Lung (tissue), 12 donors: ENCODE data around the gene FOXD2. TPM values are rescaled to one million over a fixed set of nuclear protein-coding genes. Genes with fewer than 3 reads are reported as not detected.
"Not testable (repeated sequence)": the region's sequence is repeated elsewhere in the genome, so short reads cannot be mapped to it uniquely, and the experiment has no call there.

ENCODE experiments used
- ATAC-seq: fragments of 200-7000 bp; cut with Tn5 transposase; one replicate; pipeline ENCODE4 v1.9.1; 2020; ENCODE audit warnings: moderate number of reproducible peaks; ENCODE audit not compliant: insufficient read depth, low FRiP score
- DNase-seq, 3 donors: peaks; one replicate each; pipeline ENCODE4 v3.0.0-alpha.2; 2013 to 2017
- H3K27ac ChIP-seq, 2 donors: one replicate each; pipeline ENCODE4 v1.5.1; 2013; ENCODE audit warnings: mild to moderate bottlenecking in 2 of 2, moderate library complexity in 2 of 2, control low read depth in 1 of 2, inconsistent platforms in 1 of 2, low read depth in 1 of 2, low read length in 1 of 2
- H3K27me3 ChIP-seq, 3 donors: one replicate each; pipeline ENCODE4 v1.5.1; 2013; ENCODE audit warnings: low read length in 2 of 3; ENCODE audit not compliant: control insufficient read depth in 3 of 3, insufficient read depth in 3 of 3
- H3K36me3 ChIP-seq, 4 donors: one replicate each; pipeline ENCODE4 v1.5.1; 2013; ENCODE audit warnings: low read length in 4 of 4, mild to moderate bottlenecking in 1 of 4, moderate library complexity in 1 of 4; ENCODE audit not compliant: control insufficient read depth in 4 of 4, insufficient read depth in 4 of 4
- H3K4me1 ChIP-seq, 5 donors: one replicate each; pipeline ENCODE4 v1.5.1; 2013; ENCODE audit warnings: low read length in 5 of 5, mild to moderate bottlenecking in 2 of 5, moderate library complexity in 1 of 5; ENCODE audit not compliant: control insufficient read depth in 5 of 5, insufficient read depth in 5 of 5
- H3K4me3 ChIP-seq: one replicate; pipeline ENCODE4 v1.5.1; 2013; ENCODE audit warnings: mild to moderate bottlenecking, control low read depth, moderate library complexity
- H3K9ac ChIP-seq, 2 donors: one replicate each; pipeline ENCODE4 v1.5.1; 2013; ENCODE audit warnings: low read length in 2 of 2, control low read depth in 1 of 2; ENCODE audit not compliant: insufficient read depth in 1 of 2
- H3K9me3 ChIP-seq, 4 donors: one replicate each; pipeline ENCODE4 v1.5.1; 2013; ENCODE audit warnings: low read length in 3 of 4, mild to moderate bottlenecking in 1 of 4, moderate library complexity in 1 of 4; ENCODE audit not compliant: control insufficient read depth in 4 of 4, insufficient read depth in 3 of 4
- WGBS, 2 donors: extraction: QIAGEN DNeasy Blood & Tissue Kit; methylation state at CpG; one replicate each; pipeline ENCODE4 v1.1.7; 2013; 5-methylcytosine and 5-hydroxymethylcytosine counted together
- polyA plus RNA-seq, 2 donors: library from polyadenylated mRNA; stranded (reverse); fragments of 200-250 nt; gene quantifications; one replicate each; pipeline ENCODE4 v1.2.1, GENCODE V29; 2013
- total RNA-seq, 2 donors: library from RNA; depleted of rRNA in 1 of 2; stranded (reverse); fragments of >200 nt in 1 of 2; gene quantifications; one replicate each; pipeline ENCODE4 v1.2.1, GENCODE V29; 2014 to 2021
- TF ChIP-seq, protein P1 (sequence below): IDR thresholded peaks from 2 replicates; pipeline ENCODE4 v1.5.1; 2012; ENCODE audit warnings: mild to moderate bottlenecking; ENCODE audit errors: control extremely low read depth, extremely low read depth
- donor health status: control.
- donor health status: control.
- donor health status: Bipolar disorder and iron deficiency.
- donor health status: healthy.
- donor health status: DM: yes; HTN: yes; CAD: no.

FOXD2 gene
- total and polyA plus RNA-seq, 4 donors, result 0.09 to 1.1 (median 0.14) TPM

DNA sequence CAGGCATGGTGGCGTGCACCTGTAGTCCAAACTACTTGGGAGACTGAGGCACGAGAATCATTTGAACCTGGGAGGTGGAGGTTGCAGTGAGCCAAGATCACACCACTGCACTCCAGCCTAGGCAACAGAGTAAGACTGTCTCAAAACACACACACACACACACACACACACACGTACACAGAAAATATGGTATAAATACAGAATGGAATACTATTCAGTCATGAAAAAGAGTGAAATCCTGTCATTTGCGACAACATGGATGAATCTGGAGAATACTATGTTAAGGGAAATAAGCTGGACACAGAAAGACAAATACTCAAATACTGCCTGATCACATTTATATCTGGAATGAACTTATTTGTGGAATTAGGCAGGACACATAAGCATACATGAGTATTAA, 18.4 kb downstream of the FOXD2 start:
- ATAC-seq, result no peak
- H3K4me1 ChIP-seq, result no peaks in the 10 kb centered on the region
- peaks cover 0 to 36% (median 27%) of the 10 kb centered on the region in 3 donors for H3K27me3 ChIP-seq
- TF ChIP-seq, protein P1, sequence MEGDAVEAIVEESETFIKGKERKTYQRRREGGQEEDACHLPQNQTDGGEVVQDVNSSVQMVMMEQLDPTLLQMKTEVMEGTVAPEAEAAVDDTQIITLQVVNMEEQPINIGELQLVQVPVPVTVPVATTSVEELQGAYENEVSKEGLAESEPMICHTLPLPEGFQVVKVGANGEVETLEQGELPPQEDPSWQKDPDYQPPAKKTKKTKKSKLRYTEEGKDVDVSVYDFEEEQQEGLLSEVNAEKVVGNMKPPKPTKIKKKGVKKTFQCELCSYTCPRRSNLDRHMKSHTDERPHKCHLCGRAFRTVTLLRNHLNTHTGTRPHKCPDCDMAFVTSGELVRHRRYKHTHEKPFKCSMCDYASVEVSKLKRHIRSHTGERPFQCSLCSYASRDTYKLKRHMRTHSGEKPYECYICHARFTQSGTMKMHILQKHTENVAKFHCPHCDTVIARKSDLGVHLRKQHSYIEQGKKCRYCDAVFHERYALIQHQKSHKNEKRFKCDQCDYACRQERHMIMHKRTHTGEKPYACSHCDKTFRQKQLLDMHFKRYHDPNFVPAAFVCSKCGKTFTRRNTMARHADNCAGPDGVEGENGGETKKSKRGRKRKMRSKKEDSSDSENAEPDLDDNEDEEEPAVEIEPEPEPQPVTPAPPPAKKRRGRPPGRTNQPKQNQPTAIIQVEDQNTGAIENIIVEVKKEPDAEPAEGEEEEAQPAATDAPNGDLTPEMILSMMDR, result no peak
- no peak overlapping the region for H3K9ac ChIP-seq
- no peak for DNase-seq
- no peaks in the 10 kb centered on the region for H3K36me3 ChIP-seq
- H3K27ac ChIP-seq, result no peak overlapping the region
- no peak overlapping the region for H3K4me3 ChIP-seq
- WGBS, 2 donors, result 69 to 73% methylated on average over 4 of the region's 4 CpGs
- no peaks in the 10 kb centered on the region for H3K9me3 ChIP-seq

DNA sequence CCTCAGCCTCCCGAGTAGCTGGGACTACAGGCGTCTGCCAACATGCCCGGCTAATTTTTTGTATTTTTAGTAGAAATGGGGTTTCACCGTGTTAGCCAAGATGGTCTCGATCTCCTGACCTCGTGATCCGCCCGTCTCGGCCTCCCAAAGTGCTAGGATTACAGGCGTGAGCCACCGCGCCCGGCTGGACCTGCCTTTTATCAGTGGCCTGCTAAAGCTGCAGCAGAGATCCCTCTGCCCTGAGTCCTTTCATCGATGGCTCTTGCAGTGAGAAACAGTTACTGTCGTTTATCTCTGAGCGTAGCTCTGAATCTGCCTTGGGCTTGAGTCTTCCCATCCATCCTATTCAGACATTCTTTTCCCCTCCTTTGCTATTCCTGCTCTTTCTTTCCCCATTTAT, 19.7 kb downstream of the FOXD2 start:
- peaks cover 0 to 39% (median 32%) of the 10 kb centered on the region in 3 donors for H3K27me3 ChIP-seq
- not testable (repeated sequence) for H3K27ac ChIP-seq, H3K9me3 ChIP-seq, H3K4me1 ChIP-seq, DNase-seq, H3K36me3 ChIP-seq, H3K4me3 ChIP-seq, ATAC-seq, H3K9ac ChIP-seq
- WGBS, 2 donors, result 90 to 93% methylated on average over 14 to 16 of the region's 16 CpGs

DNA sequence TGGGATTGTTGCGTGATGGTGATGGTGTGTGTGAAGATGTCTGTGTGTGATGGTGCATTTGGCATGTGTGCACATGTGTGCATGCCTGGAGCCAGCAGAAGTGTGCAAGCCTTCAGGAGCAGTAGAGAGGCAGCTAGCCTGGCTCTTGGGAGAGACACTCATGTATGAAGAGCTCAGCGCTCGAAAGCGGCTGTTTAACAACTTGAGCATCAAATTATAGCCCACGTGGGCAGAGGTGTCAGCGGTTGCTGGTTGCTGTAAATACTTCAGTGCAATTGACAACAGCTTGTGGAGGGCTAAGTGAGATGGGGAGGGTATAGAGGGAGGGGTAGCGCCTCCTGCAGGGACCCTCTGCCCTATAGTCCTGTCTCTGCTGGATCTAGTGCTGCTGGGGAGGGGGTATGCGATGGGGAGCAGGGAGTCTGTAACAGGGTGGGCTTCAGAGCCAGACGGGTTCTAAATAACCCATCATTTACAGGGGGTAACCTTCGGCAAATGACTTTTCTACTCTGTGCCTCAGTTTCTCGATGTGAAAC, 21.5 kb downstream of the FOXD2 start:
- no peaks in the 10 kb centered on the region for H3K36me3 ChIP-seq
- H3K9me3 ChIP-seq, result peaks cover 0 to 3% (median 0%) of the 10 kb centered on the region in 4 donors
- TF ChIP-seq, protein P1, result no peak
- 24 to 30% methylated on average over 11 of the region's 11 CpGs for WGBS, 2 donors
- no peak for ATAC-seq
- no peak for DNase-seq
- no peak overlapping the region for H3K27ac ChIP-seq
- no peak overlapping the region for H3K9ac ChIP-seq
- H3K27me3 ChIP-seq, result peaks cover 0 to 43% (median 36%) of the 10 kb centered on the region in 3 donors
- H3K4me3 ChIP-seq, result no peak overlapping the region
- no peaks in the 10 kb centered on the region for H3K4me1 ChIP-seq

DNA sequence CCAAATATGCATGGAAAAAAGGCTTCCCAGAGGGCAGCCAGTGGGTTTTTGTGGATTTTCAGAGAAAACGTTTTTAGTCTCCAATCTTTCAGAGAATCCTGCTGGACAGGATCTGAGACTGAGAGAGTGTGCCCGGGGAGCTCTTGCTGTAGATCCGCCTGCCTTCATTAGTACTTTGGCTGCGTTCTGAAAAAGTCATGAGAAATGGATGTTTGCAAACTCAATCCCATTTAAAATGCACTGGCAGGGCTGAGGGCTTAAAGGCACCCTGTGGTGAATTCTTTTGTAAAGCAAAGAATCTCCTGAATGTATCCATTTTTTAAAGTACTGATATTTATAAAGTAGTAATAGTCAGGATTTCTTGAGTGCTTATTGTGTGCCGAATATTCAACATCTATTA, 22.2 kb downstream of the FOXD2 start:
- TF ChIP-seq, protein P1, result no peak
- H3K27me3 ChIP-seq, result peaks cover 0 to 43% (median 36%) of the 10 kb centered on the region in 3 donors

More for the DNA sequence above, 22.2 kb downstream of the FOXD2 start:
- ATAC-seq (no peak), DNase-seq (no peak)
- H3K27ac ChIP-seq, result no peak overlapping the region
- 18% methylated on average over 5 of the region's 5 CpGs for WGBS, 2 donors
- no peaks in the 10 kb centered on the region for H3K36me3 ChIP-seq
- H3K4me1 ChIP-seq, result no peaks in the 10 kb centered on the region
- H3K9me3 ChIP-seq, result peaks cover 0 to 3% (median 0%) of the 10 kb centered on the region in 4 donors
- H3K4me3 ChIP-seq, result no peak overlapping the region
- H3K9ac ChIP-seq, result no peak overlapping the region
